Skin epidermis (tissue), 12 donors: ENCODE results near the gene HORMAD2.
A peak's percentile ranks its signal among the peaks of the same experiment; 100 is the strongest.

Experiments
- H3K27ac ChIP-seq, 21 experiments: fragments of 200-600 bp; sonication (generic) in 11 of 21; one replicate each; pipeline ENCODE4 v1.5.0; 2020; ENCODE audit warnings: mild to moderate bottlenecking in 3 of 21, inconsistent platforms in 2 of 21, moderate library complexity in 2 of 21
- H3K4me3 ChIP-seq, 7 experiments: fragments of 200-600 bp; sonication (generic) in 2 of 7; one replicate each; pipeline ENCODE4 v1.5.0; 2020; ENCODE audit warnings: inconsistent platforms in 2 of 7, mild to moderate bottlenecking in 2 of 7, moderate library complexity in 1 of 7

Gene HORMAD2

GRCh38 chr22:30219049-30219654 lies 138.9 kb downstream of the HORMAD2 start:
- no peak overlapping the region for H3K4me3 ChIP-seq
- no peak overlapping the region for H3K27ac ChIP-seq

- H3K4me3 ChIP-seq = no peak overlapping the region
- H3K27ac ChIP-seq = no peak overlapping the region
Observed at GRCh38 chr22:30219668-30220278, 139.5 kb downstream of the HORMAD2 start.

- Histone ChIP-seq H3K27ac (peak overlapping the region in 11 of 21 experiments; percentile 0 to 66 (median 31)), H3K4me3 (no peak overlapping the region)
Observed at GRCh38 chr22:30220338-30221012, 140.2 kb downstream of the HORMAD2 start.

- no peak overlapping the region for H3K4me3 ChIP-seq
- peak overlapping the region in 11 of 21 experiments; percentile 0 to 66 (median 31) for H3K27ac ChIP-seq
Observed at GRCh38 chr22:30221121-30221992, 141.1 kb downstream of the HORMAD2 start.

- Histone ChIP-seq H3K27ac (no peak overlapping the region), H3K4me3 (no peak overlapping the region)
Observed at GRCh38 chr22:30222321-30222720, 142.1 kb downstream of the HORMAD2 start.

- Histone ChIP-seq H3K27ac (no peak overlapping the region), H3K4me3 (no peak overlapping the region)
Observed at GRCh38 chr22:30223303-30223702, 143.0 kb downstream of the HORMAD2 start.

GRCh38 chr22:30224161-30224857 lies 144.0 kb downstream of the HORMAD2 start:
- Histone ChIP-seq H3K4me3 (no peak overlapping the region), H3K27ac (peak overlapping the region in 2 of 21 experiments; percentile 12 to 58)

GRCh38 chr22:30225220-30225927 lies 145.1 kb downstream of the HORMAD2 start:
- H3K27ac ChIP-seq = peak overlapping the region in 3 of 21 experiments; percentile 12 to 58 (median 41)

GRCh38 chr22:30226192-30226832 lies 146.0 kb downstream of the HORMAD2 start:
- no peak overlapping the region for H3K4me3 ChIP-seq
- H3K27ac ChIP-seq = peak overlapping the region in 4 of 21 experiments; percentile 22 to 41 (median 29)

More at GRCh38 chr22:30225220-30225927, 145.1 kb downstream of the HORMAD2 start:
- H3K4me3 ChIP-seq = no peak overlapping the region
